HG03139 (cell line): ENCODE data around the gene PRR5.
"Not testable (repeated sequence)": the region's sequence is repeated elsewhere in the genome, so short reads cannot be mapped to it uniquely, and the experiment has no call there.

Experiments
- ATAC-seq: cut with Tn5 transposase; IDR thresholded peaks from one replicate; pipeline ENCODE4 v1.9.1; 2021; ENCODE audit not compliant: unreplicated experiment

PRR5 gene

GRCh38 chr22:44701824-44702478, at the start of gene PRR5:
Gene PRR5 (plus strand): TSS chr22:44702204. CDS start chr22:44702475, 271 bp downstream.
- peak; percentile 70 for ATAC-seq

GRCh38 chr22:44652866-44653265, 49.1 kb upstream of the PRR5 start:
- not testable (repeated sequence) for ATAC-seq

- no peak for ATAC-seq
Measured at GRCh38 chr22:44658311-44658953, 43.6 kb upstream of the PRR5 start.

- ATAC-seq: no peak
Measured at GRCh38 chr22:44659140-44659539, 42.9 kb upstream of the PRR5 start.

GRCh38 chr22:44660051-44660830, 41.8 kb upstream of the PRR5 start:
- no peak for ATAC-seq

GRCh38 chr22:44661070-44661469, 40.9 kb upstream of the PRR5 start:
- ATAC-seq: no peak

- no peak for ATAC-seq
Measured at GRCh38 chr22:44661659-44662569, 40.1 kb upstream of the PRR5 start.

GRCh38 chr22:44663256-44663999, 38.6 kb upstream of the PRR5 start:
- no peak for ATAC-seq

GRCh38 chr22:44664149-44664548, 37.9 kb upstream of the PRR5 start:
- ATAC-seq: no peak

- no peak for ATAC-seq
Measured at GRCh38 chr22:44665115-44665514, 36.9 kb upstream of the PRR5 start.

GRCh38 chr22:44666207-44666585, 35.8 kb upstream of the PRR5 start:
- no peak for ATAC-seq

- no peak for ATAC-seq
Measured at GRCh38 chr22:44667276-44667675, 34.7 kb upstream of the PRR5 start.

GRCh38 chr22:44667829-44668189, 34.2 kb upstream of the PRR5 start:
- ATAC-seq: no peak

- ATAC-seq: no peak
Measured at GRCh38 chr22:44668190-44668885, 33.7 kb upstream of the PRR5 start.

GRCh38 chr22:44668886-44669521, 33.0 kb upstream of the PRR5 start:
- no peak for ATAC-seq

- ATAC-seq: no peak
Measured at GRCh38 chr22:44669561-44669976, 32.4 kb upstream of the PRR5 start.

GRCh38 chr22:44670220-44670988, 31.6 kb upstream of the PRR5 start:
- no peak for ATAC-seq

GRCh38 chr22:44671742-44672141, 30.3 kb upstream of the PRR5 start:
- no peak for ATAC-seq

- ATAC-seq: no peak
Measured at GRCh38 chr22:44672632-44673031, 29.4 kb upstream of the PRR5 start.
